HG03460 (cell line): ENCODE measurements around the gene GPAT2.
"Not testable (repeated sequence)": the region's sequence is repeated elsewhere in the genome, so short reads cannot be mapped to it uniquely, and the experiment has no call there.

Source experiments
- ATAC-seq: cut with Tn5 transposase; IDR thresholded peaks from one replicate; pipeline ENCODE4 v1.9.1; 2021; ENCODE audit not compliant: unreplicated experiment

The GPAT2 gene

DNA sequence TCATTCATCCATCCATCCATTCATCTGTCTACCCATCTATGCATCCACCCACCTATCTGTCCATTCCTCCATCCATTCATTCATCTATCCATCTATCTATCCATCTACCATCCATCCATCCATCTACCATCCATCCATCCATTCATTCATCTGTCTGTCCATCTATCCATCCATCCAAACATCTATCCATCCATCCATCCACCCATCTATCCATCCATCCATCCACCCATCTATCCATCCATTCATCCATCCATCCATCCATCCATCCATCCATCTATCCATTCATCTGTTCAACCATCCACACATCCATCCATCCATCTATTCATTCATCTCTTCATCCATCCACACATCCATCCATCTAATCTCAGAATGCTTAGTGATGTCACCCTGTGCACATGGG lies 30.0 kb upstream of the GPAT2 start:
- ATAC-seq, result not testable (repeated sequence)

DNA sequence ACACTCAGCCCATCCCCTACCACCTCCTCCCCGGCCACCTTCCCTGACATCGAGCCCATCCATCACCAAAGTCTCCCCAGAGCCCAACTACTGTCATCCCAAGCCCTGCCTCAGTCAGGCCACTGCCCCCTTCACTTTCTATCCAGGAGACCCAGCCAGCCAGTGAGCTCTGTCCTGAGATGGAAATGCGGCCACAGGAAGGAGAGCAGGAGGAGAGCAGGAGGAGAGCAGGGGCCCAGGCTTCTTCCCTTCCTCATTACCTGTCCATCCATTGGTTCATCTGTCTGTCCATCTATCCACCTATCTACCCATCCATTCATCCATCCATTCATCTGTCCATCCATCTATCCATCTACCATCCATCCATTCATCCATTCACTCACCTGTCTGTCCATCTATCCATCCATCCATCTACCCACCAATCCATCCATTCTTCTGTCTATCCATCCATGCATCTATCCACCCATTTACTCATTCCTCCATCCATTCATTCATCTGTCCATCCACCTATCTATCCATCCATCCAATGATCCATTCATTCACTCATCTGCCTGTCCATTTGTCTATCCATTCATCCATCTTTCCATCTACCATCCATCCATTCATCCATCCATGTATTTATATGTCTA lies 29.4 kb upstream of the GPAT2 start:
- ATAC-seq, result not testable (repeated sequence)

DNA sequence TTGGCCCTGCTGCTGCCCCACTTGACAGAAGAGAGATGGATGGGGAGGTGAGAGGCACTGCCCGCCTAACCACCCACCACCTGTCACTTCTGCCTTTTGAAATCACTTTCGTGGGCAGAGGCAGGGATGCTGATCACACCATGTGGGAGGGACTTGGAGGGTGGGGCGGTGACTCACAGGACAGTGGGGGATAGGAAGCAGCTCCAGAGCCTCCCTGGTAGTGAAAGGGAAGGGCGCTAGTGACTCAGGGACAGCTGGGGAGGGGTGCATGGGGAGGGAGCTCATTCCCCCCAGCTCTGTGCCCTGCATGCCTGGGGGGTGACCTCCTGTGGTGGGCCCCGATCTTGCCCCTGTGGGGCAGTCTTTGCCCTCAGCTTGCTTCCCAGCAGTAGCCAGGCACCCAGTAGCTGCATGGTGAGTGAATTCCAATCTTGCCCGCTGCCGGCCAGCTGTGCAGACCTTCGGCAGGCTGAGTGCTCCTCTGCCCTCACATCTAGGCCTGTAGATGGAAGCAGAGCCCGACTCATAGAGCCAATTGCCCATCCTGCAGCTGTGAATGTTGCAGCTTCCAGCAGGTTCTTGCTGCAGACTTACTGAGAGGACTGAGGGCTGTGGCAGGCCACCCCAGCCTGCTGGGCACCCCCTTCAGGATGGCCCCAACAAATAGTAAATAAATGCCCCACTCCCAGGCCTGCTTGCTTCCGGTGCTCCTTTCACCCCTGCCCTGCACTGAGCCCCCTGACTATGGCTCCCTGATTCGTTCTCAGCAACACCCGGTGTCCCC lies 28.6 kb upstream of the GPAT2 start:
- ATAC-seq, result not testable (repeated sequence)

DNA sequence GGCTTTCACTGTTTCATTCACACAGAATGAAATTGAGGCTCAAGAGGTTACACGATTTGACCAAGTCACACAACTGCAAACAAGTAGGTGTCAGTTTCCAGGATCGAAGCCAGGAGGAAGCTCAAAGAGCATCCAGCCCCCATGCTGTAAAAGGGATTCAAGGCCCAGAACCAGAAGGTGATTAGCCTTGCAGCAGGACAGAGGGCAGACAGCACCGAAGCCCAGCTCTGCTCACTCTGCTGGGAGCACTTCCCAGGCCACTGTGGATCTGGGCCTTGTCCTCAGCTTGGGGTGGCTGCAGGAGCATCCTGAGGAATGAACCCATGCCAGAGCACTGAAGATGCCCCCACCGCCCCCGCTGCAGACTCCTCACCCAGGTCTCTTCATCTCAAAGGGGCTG lies 27.8 kb upstream of the GPAT2 start:
- not testable (repeated sequence) for ATAC-seq

DNA sequence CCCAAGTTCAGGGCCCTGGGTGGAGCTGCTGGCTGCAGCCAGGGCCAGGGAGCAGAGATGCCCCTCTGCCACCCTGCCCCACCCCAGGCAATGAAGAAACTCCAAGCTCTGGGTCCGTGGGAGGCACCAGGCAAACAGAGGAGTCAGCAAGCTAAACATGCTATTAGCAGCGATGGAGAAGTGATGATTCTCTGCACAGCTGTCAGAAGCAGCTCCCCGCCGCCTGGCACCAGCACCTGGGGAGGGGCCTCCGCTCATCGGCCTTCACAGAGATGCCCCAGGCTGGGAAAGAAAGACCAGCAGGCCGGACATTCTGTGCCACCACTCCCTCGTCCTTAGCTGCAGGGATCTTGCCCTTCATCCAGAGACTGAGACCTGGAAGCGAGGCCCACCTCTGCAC lies 27.2 kb upstream of the GPAT2 start:
- not testable (repeated sequence) for ATAC-seq

DNA sequence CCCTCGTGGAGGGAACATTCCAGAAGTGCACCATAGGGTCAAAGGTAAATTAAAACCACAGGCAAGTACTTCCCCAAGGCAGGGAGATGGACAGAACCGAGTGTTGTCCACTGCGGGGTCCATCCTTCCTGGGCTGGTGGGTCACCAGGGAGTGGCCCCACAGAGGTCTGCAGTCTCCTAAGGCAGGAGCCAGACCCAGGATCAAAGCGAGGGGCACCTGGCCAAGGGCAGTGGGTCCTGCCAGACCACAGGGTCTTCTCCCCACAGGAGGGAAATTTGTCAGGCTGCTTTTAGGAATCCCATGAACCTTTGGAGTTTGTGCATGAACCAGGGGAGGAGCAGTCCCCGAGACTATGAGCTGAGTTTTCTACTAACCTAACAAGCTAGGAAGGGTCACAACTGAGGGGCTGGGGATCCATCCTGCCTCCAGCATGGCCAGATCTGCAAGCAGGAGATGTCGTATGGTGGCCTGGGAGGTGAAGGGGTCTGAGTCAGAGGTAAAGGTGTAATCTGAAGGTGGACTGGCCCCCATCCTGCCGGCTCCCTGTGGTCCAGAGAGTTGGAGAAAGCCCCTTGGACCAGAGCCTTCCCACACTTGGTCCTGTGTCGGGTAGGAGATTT lies 26.6 kb upstream of the GPAT2 start:
- not testable (repeated sequence) for ATAC-seq

DNA sequence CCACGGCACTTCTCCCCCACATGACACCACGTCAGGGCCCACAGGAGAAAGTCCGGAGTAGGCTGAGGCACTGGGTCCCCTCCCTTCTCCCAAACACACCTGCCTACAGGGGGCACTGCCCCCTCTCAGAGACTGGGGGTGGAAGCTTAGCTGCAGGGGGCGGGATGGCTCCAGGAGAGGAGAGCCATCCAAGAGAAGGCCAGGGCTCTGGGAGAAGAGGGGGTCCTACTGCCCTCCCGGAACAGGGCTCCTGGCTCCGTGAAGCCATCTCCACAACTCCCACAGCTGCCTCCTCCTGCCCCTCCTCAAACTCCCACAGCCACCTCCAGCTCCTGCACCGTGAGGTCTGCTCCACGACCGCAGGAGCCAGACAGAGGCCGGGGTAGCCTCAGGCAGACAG lies 25.6 kb upstream of the GPAT2 start:
- not testable (repeated sequence) for ATAC-seq

DNA sequence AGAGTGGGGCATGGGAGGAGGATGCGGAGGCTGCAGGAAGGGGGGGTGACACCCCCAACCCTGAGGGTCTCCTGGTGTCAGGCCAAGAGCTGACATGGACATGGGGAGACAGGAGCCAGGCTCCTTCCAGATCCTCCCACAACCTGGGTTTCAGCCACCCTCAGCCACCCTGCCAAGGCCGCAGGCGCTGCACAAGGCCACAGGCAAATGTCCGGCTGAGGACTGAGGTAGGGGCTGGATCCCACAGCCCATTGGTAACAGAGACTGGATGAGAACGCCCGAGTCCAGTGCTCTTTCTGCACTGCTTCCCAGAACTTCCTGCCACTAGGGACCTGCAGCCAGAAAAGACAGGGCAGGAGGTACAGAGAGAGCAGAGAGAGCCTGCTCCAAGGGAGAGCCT lies 24.7 kb upstream of the GPAT2 start:
- ATAC-seq, result not testable (repeated sequence)

DNA sequence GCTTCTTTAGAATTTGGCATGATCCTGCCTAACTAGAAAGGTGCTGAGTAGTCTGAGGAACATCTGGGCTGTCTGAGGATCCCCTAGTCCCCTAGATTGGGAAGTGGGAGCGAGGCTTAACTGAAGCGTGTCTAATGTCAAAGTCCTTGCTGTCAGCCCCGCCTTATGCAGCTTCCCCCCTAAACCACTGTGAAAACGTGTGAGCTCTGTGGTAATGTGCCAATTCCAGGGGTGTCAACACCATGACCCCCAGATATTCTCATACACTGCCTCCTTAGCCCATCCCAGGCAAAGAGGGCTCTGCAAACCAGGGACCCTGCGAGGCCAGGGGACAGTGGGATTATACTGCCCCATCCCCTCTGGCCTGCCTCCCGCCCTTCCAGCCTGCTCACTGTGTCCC lies 21.1 kb upstream of the GPAT2 start:
- ATAC-seq, result not testable (repeated sequence)

DNA sequence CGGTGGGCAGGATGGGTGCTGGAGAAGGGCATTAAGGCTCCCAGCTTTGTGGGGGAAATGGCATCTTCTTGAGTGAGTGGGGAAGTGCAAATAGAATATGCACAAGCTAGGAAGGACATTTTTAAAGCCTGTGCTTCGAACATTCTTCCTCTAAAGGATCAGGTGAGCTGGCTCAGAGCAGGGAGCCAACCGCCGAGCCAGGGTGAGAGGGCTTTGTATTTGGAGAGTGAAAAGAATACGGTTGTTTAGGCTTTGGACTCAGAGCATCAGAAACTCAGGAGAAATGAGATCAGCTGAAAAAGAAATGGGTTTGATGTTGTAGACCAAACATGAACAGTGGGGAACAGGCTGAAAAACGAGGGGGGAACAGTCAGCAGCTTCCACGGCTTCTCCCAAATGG lies 19.8 kb upstream of the GPAT2 start:
- ATAC-seq, result not testable (repeated sequence)

DNA sequence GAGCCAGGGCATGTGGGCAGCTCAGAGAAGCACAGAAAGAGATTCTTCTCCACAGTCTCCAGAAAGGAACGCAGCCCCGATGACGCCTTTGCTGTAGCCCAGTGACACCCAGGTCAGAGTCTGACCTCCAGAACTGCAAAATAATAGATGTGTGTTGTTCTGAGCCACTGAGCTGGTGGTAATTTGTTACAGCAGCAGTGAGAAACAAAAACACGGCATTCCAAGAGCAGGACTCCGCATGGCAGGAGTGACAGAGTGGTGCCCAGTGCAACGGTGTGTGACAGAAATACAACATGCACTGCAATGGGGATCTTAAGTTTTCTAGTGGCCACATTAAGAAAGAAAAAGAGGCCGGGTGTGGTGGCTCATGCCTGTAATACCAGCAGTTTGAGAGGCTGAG lies 18.7 kb upstream of the GPAT2 start:
- ATAC-seq, result not testable (repeated sequence)

DNA sequence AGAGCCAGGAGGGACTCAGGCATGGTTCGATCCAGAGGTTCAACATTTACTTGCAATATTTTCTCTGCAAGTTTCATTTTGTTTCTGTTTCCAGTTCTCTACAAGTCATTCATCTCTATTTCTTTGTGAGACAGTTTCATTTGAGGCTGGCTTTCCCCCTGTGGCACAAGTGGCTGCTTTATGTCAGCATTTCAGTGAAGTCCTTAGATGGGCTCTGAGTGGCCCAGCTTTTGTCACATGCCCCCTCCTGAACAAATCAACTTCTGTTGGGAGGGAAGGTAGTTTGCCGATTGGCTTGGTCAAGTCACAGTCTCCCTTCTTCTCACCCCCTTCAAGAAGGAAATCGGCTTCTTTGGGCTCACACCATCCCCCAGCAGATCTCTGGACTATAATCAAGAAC lies 17.9 kb upstream of the GPAT2 start:
- ATAC-seq, result not testable (repeated sequence)

DNA sequence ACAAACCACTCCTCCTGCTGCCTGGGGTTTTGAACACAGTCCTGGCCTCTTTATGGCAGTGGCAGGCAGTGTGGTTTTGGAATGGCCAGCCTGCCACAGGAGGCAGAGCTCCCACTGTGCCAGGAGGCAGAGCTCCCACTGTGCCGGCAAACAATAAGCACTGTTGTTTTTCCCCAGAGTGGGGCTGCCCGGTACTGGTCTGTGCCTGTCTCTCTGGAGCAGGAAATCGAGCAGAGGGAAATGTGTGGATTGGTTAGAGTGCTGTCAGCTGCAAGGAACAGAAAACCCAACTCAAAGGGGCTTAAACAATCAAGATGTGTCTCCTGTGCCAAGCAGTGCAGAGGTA lies 15.2 kb upstream of the GPAT2 start:
- not testable (repeated sequence) for ATAC-seq

DNA sequence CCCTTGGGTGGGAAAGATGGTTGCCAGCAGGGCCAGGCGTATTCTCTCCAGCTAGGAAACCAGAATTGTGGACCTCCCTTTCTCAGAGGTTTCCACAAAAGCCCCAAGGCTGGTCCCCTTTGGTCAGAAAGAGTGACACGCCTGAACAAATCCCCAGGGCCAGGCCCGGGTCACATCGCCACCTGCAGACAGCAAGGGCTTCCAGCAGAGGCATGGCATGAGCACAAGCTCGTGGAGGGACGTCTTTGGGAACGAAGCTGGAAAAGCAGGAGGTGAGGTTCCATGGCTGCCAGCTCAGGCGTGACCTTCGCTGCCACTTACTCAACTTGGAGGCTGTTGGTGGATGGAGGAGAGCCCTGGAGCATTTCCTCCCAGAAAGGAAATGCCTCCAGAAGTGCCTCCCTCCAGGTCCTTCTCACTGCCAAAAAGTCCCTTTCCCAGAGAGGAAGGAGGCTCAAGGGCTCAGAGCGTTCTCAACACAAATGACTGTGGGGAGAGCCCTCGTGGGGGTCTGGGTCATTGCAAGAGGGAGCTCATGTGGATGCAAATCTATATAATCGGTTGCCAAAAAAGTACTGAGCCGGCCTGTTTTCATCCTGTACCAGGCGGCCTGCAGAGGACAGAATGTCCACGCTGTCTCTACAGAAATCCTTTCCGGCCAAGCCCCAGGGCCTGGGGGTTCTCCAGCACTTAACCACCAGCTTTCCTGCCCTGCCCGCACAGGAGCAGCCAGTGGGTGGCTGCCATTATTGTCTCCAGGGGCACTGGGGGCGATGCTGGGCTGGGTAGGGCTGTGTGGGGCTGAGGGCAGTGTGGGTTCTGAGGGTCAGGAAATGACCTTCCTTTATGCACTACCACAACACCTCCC lies 14.6 kb upstream of the GPAT2 start:
- ATAC-seq, result not testable (repeated sequence)

DNA sequence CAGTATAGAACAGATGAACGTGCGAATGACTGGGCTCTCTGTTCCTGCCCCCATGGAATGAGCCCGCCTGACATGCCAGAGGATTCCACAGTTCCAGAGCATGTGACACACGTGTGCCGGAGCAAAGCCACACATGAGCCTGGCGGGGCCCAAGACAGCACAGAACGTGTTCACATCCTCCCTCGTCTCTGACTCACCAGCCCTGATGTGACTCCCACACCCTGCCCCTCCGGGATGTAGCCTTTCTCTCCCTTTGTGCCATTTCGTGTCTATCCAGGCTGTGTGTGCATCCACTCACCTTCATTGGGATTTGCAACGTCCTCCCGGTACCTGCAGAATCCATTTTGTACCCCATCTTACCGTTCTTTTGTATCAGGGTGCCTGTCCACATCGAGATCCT lies 838 bp upstream of the GPAT2 start:
- not testable (repeated sequence) for ATAC-seq

DNA sequence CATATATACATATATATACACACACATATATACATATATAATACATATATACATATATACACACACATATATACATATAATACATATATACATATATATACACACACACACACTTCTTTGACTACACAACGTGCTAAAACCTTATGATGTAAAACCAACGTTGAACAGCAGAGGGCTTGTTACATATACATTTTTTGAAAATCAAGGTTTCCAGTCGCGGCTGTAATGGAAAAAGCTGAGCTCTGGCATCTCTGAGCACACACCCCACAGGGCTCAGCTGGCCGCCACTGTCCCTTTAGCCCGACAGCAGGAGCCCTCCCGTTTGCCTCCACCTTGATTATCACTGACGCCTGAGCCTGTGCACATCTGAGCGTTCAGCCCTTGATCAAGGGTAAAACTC lies 719 bp downstream of the GPAT2 start:
- not testable (repeated sequence) for ATAC-seq

DNA sequence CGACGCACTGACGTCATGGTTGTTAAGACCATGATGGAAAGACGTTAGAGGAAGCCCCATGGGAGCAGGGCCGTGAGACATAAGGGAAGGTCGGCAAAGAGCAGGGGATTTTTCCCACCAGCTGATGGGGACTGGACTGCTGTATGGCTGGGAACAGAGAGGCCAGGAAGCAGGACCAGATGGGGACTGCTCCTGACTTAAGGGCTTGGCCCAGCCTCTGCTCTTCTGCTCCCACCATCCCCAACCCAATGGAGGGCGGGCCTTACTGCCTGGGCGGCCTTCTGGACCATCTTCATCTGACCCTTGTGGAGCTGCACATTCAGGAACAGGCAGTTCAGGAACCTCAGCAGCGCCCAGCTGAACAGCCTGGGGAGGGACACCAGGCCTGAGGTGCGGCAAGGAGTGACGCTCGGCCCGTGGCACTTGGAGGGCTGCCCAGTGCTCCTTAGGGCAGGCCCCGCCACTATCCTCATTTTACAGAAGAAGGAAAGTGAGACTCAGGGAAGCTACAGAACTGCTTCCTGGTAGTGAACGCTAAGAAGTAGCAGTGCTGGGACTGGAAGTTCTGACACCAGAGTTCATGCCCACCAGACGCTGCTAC lies 6.9 kb downstream of the GPAT2 start:
- not testable (repeated sequence) for ATAC-seq

DNA sequence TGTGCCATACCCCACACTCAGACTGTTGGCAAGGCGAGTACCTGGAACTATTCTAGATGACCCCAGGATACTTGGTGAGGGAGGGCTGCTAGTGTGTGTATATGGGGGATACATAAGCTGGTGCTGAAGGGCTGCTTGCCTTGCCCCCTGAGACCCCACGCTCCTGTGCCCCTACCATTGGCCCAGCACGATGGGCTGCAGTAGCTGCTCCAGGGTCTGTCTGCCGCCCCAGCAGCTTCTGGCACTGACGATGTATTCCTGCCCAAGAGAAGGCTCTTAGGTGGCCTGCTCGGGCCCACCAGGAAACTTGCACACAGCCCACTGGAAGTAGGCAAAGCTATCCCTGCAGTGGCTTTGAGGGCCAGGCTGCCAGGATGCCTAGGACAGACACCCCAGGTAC lies 9.0 kb downstream of the GPAT2 start:
- ATAC-seq, result not testable (repeated sequence)

DNA sequence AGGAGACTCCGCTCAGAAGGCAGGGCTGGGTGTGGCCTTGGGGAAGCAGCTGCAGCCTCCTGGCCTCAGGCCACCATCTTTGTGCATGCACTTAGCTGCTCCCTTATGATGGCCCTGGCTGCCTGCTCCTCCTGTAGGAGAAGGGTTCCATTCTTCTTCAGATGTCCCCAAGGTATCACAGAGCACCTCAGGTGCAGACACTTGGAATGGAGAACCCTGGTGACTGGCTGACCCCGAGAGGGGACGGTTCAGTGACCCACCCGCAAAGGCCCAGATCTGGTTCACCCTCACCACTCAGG lies 9.6 kb downstream of the GPAT2 start:
- no peak for ATAC-seq

DNA sequence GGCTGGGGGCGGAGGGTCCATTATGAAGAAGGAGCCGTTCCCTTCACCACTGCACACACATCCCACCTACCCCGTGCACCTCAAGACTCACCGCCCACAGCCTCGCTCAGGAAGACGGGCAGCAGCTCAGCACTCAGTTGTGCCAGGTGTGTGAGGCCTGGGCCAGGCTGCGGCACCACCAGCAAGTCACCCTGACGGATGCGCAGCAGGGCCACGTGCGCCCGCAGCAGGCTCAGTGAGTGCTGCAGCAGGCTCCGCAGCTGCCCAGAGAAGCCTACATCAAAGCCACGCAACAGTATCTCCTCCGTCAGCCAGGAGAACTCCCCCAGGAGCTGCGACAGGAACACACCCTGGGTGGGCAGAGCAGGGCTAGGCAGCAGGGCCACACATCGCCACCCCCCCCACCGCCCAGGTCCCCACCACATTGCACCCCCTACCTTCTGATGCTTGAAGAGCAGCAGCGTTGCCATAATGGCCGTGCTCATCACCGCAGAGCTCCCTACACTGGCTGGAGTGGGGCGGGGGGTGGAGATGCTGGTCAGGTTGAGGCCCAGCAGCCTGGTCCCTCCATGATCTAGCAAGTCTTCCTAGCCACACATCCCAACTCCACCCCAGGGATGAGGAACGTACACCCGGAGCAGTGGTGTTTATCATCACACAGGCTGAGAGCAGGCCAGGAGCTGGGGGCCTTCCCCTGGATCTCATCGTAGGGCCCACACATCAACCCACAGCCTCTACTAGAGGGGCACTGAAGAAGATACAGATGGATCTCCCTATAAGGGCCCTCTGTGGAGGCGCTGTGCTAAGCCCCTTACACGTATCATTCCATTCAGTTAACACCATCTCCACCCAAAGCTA lies 10.2 kb downstream of the GPAT2 start:
- ATAC-seq, result no peak
